Activated CD8-positive, alpha-beta T cell treated with anti-CD3 and anti-CD28 coated beads for 36 hours (primary cell): ENCODE measurements around the gene ZNF581. TPM values are rescaled to one million over a fixed set of nuclear protein-coding genes. Genes with fewer than 3 reads are reported as not detected.

Experiments
- ATAC-seq: fragments of 200-7000 bp; cut with Tn5 transposase; one replicate; pipeline ENCODE4 v1.10.0; 2021; ENCODE audit warnings: mild to moderate bottlenecking, moderate library complexity
- CTCF ChIA-PET: fragments of 350-600 bp; sonication (Branson Sonifier 250); formaldehyde crosslinking; loops from one replicate; lab custom pipeline; 2021; ENCODE audit warnings: antibody characterized with exemption; lab: Charles Lee
- POLR2A ChIA-PET: fragments of 350-600 bp; sonication (Branson Sonifier 250); formaldehyde crosslinking; loops from one replicate; lab custom pipeline; 2021; ENCODE audit warnings: antibody characterized with exemption; lab: Charles Lee
- DNase-seq: peaks from one replicate; pipeline ENCODE4 v3.0.0-alpha.2; 2020
- H3K27ac Mint-ChIP-seq: one replicate; pipeline ENCODE4 v1.8.0; 2021; ENCODE audit warnings: mild to moderate bottlenecking, mixed read lengths
- H3K27me3 Mint-ChIP-seq: one replicate; pipeline ENCODE4 v1.8.0; 2021; ENCODE audit warnings: mixed read lengths
- H3K36me3 Mint-ChIP-seq: one replicate; pipeline ENCODE4 v1.8.0; 2021; ENCODE audit warnings: low read depth, mixed read lengths
- H3K4me1 Mint-ChIP-seq: one replicate; pipeline ENCODE4 v1.8.0; 2021; ENCODE audit warnings: low read depth, mixed read lengths
- H3K4me3 Mint-ChIP-seq: one replicate; pipeline ENCODE4 v1.8.0; 2021; ENCODE audit warnings: mild to moderate bottlenecking, moderate library complexity, mixed read lengths
- H3K9me3 Mint-ChIP-seq: one replicate; pipeline ENCODE4 v1.8.0; 2021; ENCODE audit warnings: mixed read lengths
- CTCF ChIP-seq: fragments of 200-600 bp; IDR thresholded peaks from one replicate; pipeline ENCODE4 v1.8.0; 2022; ENCODE audit warnings: antibody characterized with exemption, mild to moderate bottlenecking
- intact Hi-C: fragments of 100-400 bp; cut with micrococcal nuclease; formaldehyde crosslinking; loops from one replicate; pipeline ENCODE4 v1.10.0; 2022
- total RNA-seq, 2 experiments: library from RNA; stranded (reverse); gene quantifications; one replicate each; pipeline ENCODE4 v1.2.3, GENCODE V29; 2021

The ZNF581 gene
- total RNA-seq, 2 experiments from 2014 or later = 30.4 to 34.5 TPM

GRCh38 chr19:55603581-55604292 lies 39.7 kb upstream of the ZNF581 start:
- DNase-seq = no peak
- Mint-ChIP-seq H3K36me3 (peaks cover 24% of the 10 kb centered on the region), H3K4me3 (peak overlapping the region; percentile 80), H3K9me3 (peaks cover 2% of the 10 kb centered on the region), H3K4me1 (peaks cover 50% of the 10 kb centered on the region), H3K27ac (peak overlapping the region; percentile 91), H3K27me3 (no peaks in the 10 kb centered on the region)
- ChIA-PET CTCF (interaction anchor here (0.8 kb wide), 1 partner anchor 34 kb away, joined by 3 read pairs; no protein-coding TSS in a partner anchor), POLR2A (interaction anchor here (0.8 to 1.2 kb wide), 4 partner anchors 9 to 213 kb away, joined by 3 read pairs; no protein-coding TSS in a partner anchor)
- no peak for TF ChIP-seq CTCF
- intact Hi-C loops = no loop called here
- ATAC-seq = no peak

GRCh38 chr19:55605207-55605636 lies 38.2 kb upstream of the ZNF581 start:
- Mint-ChIP-seq H3K9me3 (peaks cover 2% of the 10 kb centered on the region), H3K36me3 (peaks cover 30% of the 10 kb centered on the region), H3K4me1 (peaks cover 53% of the 10 kb centered on the region), H3K27ac (peak overlapping the region; percentile 91), H3K27me3 (no peaks in the 10 kb centered on the region), H3K4me3 (peak overlapping the region; percentile 80)
- ChIA-PET CTCF (interaction anchor here (1.0 to 2.4 kb wide), 18 partner anchors 12 to 138 kb away, joined by 3 to 22 read pairs (median 8); partner anchors contain the start of genes U2AF2 and ZNF784), POLR2A (interaction anchor here (1.0 to 2.5 kb wide), 6 partner anchors 8 to 214 kb away, joined by 3 to 26 read pairs (median 4); partner anchors contain the start of gene ZNF784)
- DNase-seq (peak; percentile 99), ATAC-seq (peak; percentile 86)
- no peak for TF ChIP-seq CTCF
- intact Hi-C loops = no loop called here

GRCh38 chr19:55605637-55606470 lies 37.6 kb upstream of the ZNF581 start, which contains the start of gene ZNF865:
TSS of gene ZNF865 (plus strand) at chr19:55605647. CDS start at chr19:55613619, 7,972 bp downstream.
- DNase-seq (peak; percentile 87), ATAC-seq (peak; percentile 26)
- CTCF ChIA-PET = interaction anchor here (0.8 to 2.4 kb wide), 30 partner anchors 11 to 138 kb away, joined by 3 to 22 read pairs (median 6); partner anchors contain the start of genes CCDC106, NAT14, U2AF2 and ZNF628
- POLR2A ChIA-PET = interaction anchor here (1.0 to 2.5 kb wide), 7 partner anchors 10 to 36 kb away, joined by 3 to 26 read pairs (median 5); partner anchors contain the start of genes ZNF579 and ZNF784
- peaks cover 56% of the 10 kb centered on the region for H3K4me1 Mint-ChIP-seq
- intact Hi-C loops = no loop called here
- H3K9me3 Mint-ChIP-seq = peaks cover 2% of the 10 kb centered on the region
- H3K27ac Mint-ChIP-seq = peak within 1 kb of the TSS; percentile 96
- H3K4me3 Mint-ChIP-seq = peak within 1 kb of the TSS; percentile 92
- peak; percentile 66 for TF ChIP-seq CTCF
- H3K36me3 Mint-ChIP-seq = peaks cover 35% of the 10 kb centered on the region
- H3K27me3 Mint-ChIP-seq = no peaks in the 10 kb centered on the region

GRCh38 chr19:55606471-55606787 lies 37.0 kb upstream of the ZNF581 start:
- peaks cover 2% of the 10 kb centered on the region for H3K9me3 Mint-ChIP-seq
- intact Hi-C loops = no loop called here
- peak overlapping the region; percentile 92 for H3K4me3 Mint-ChIP-seq
- ChIA-PET CTCF (interaction anchor here (0.8 to 2.4 kb wide), 30 partner anchors 11 to 139 kb away, joined by 3 to 22 read pairs (median 6); partner anchors contain the start of genes CCDC106, NAT14, U2AF2 and ZNF628), POLR2A (interaction anchor here (1.0 to 2.5 kb wide), 7 partner anchors 9 to 36 kb away, joined by 3 to 26 read pairs (median 5); partner anchors contain the start of genes ZNF579 and ZNF784)
- H3K4me1 Mint-ChIP-seq = peaks cover 55% of the 10 kb centered on the region
- TF ChIP-seq CTCF = peak; percentile 13
- DNase-seq = no peak
- H3K27me3 Mint-ChIP-seq = no peaks in the 10 kb centered on the region
- H3K36me3 Mint-ChIP-seq = peaks cover 38% of the 10 kb centered on the region
- H3K27ac Mint-ChIP-seq = peak overlapping the region; percentile 96
- ATAC-seq = no peak
